DND-41 (cell line): ENCODE measurements around the gene SNAPC1.
A peak's percentile ranks its signal among the peaks of the same experiment; 100 is the strongest.

ENCODE experiments used
- ATAC-seq: fragments of 200-7000 bp; cut with Tn5 transposase; 3 replicates; pipeline ENCODE4 v1.9.1; 2021; ENCODE audit warnings: low read depth; ENCODE audit not compliant: insufficient read depth
- DNase-seq: peaks from one replicate; pipeline ENCODE4 v3.0.0-alpha.2; 2020
- H2AFZ ChIP-seq: 2 replicates; pipeline ENCODE4 v1.6.0; 2012; ENCODE audit warnings: low read depth, low read length
- H3K27ac ChIP-seq: 2 replicates; pipeline ENCODE4 v1.5.1; 2012; ENCODE audit warnings: low read length, inconsistent platforms
- H3K27me3 ChIP-seq: fragments of 200-600 bp; sonication (generic); 2 replicates; pipeline ENCODE4 v1.6.0; 2012; ENCODE audit warnings: low read length, mild to moderate bottlenecking, inconsistent platforms; ENCODE audit not compliant: insufficient read depth, poor library complexity
- H3K36me3 ChIP-seq: 2 replicates; pipeline ENCODE4 v1.5.1; 2012; ENCODE audit warnings: low read length, inconsistent platforms; ENCODE audit not compliant: insufficient read depth
- H3K4me1 ChIP-seq: 2 replicates; pipeline ENCODE4 v1.5.1; 2012; ENCODE audit warnings: mild to moderate bottlenecking, low read length; ENCODE audit not compliant: insufficient read depth
- H3K4me2 ChIP-seq: 2 replicates; pipeline ENCODE4 v1.6.0; 2012; ENCODE audit warnings: mild to moderate bottlenecking, moderate library complexity, low read length, inconsistent platforms; ENCODE audit not compliant: insufficient read depth
- H3K4me3 ChIP-seq, 2 experiments: fragments of 200-600 bp in 1 of 2; shearing (Covaris generic) in 1 of 2; 2 replicates each; pipeline ENCODE4 v1.5.1; 2012 to 2016; ENCODE audit warnings: inconsistent platforms in 2 of 2, low read length in 2 of 2, mild to moderate bottlenecking in 2 of 2, low read depth in 1 of 2, moderate library complexity in 1 of 2
- H3K79me2 ChIP-seq: 2 replicates; pipeline ENCODE4 v1.6.0; 2012; ENCODE audit warnings: low read length, inconsistent platforms; ENCODE audit not compliant: insufficient read depth
- H3K9ac ChIP-seq: 2 replicates; pipeline ENCODE4 v1.6.0; 2012; ENCODE audit warnings: low read depth, mild to moderate bottlenecking, inconsistent platforms, low read length, moderate library complexity
- H3K9me3 ChIP-seq: 2 replicates; pipeline ENCODE4 v1.5.1; 2012; ENCODE audit warnings: low read length, moderate library complexity, mild to moderate bottlenecking, inconsistent platforms; ENCODE audit not compliant: insufficient read depth, severe bottlenecking
- H4K20me1 ChIP-seq: 2 replicates; pipeline ENCODE4 v1.6.0; 2012; ENCODE audit warnings: low read length; ENCODE audit not compliant: insufficient read depth
- EZH2 ChIP-seq: IDR thresholded peaks from 3 replicates; pipeline ENCODE4 v1.6.1; 2012; ENCODE audit warnings: borderline replicate concordance, low read depth, mild to moderate bottlenecking, moderate library complexity, low read length, inconsistent platforms; ENCODE audit not compliant: severe bottlenecking
- TF ChIP-seq, protein P1 (sequence below): IDR thresholded peaks from 2 replicates; pipeline ENCODE4 v1.5.1; 2012; ENCODE audit warnings: borderline replicate concordance, low read length, moderate library complexity, mild to moderate bottlenecking; ENCODE audit not compliant: poor library complexity, severe bottlenecking; ENCODE audit errors: extremely low read depth

SNAPC1 gene

DNA sequence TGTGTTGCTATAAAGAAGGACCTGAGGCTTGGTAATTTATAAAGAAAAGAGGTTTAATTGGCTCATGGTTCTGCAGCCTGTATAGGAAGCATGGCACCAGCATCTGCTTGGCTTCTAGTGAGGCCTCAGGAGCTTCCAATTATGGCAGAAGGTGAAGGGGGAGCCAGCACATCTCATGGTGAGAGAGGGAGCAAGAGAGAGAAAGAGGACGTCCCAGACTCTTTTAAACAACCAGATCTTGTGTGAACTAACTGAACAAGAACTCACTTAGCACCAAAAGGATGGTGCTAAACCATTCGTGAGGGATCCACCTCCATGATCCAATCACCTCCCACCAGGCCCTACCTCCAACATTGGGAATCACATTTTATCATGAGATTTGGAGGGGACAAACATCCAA is 6.1 kb upstream of the SNAPC1 start:
- Histone ChIP-seq H3K4me1 (peaks cover 2% of the 10 kb centered on the region), H3K4me2 (no peak overlapping the region), H3K27me3 (no peaks in the 10 kb centered on the region), H3K36me3 (no peaks in the 10 kb centered on the region), H3K27ac (no peak overlapping the region), H3K9me3 (no peaks in the 10 kb centered on the region), H3K9ac (no peak overlapping the region), H4K20me1 (no peaks in the 10 kb centered on the region), H3K4me3 (no peak overlapping the region), H3K79me2 (no peaks in the 10 kb centered on the region), H2AFZ (no peak overlapping the region)
- no peak for DNase-seq
- TF ChIP-seq, protein P1, sequence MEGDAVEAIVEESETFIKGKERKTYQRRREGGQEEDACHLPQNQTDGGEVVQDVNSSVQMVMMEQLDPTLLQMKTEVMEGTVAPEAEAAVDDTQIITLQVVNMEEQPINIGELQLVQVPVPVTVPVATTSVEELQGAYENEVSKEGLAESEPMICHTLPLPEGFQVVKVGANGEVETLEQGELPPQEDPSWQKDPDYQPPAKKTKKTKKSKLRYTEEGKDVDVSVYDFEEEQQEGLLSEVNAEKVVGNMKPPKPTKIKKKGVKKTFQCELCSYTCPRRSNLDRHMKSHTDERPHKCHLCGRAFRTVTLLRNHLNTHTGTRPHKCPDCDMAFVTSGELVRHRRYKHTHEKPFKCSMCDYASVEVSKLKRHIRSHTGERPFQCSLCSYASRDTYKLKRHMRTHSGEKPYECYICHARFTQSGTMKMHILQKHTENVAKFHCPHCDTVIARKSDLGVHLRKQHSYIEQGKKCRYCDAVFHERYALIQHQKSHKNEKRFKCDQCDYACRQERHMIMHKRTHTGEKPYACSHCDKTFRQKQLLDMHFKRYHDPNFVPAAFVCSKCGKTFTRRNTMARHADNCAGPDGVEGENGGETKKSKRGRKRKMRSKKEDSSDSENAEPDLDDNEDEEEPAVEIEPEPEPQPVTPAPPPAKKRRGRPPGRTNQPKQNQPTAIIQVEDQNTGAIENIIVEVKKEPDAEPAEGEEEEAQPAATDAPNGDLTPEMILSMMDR: no peak
- no peak for TF ChIP-seq EZH2
- ATAC-seq: no peak

GRCh38 chr14:61759878-61760277 is 2.3 kb upstream of the SNAPC1 start:
- no peak overlapping the region for H2AFZ ChIP-seq
- ATAC-seq: no peak
- DNase-seq: no peak
- H3K4me1 ChIP-seq: peaks cover 33% of the 10 kb centered on the region
- no peaks in the 10 kb centered on the region for H3K9me3 ChIP-seq
- H4K20me1 ChIP-seq: no peaks in the 10 kb centered on the region
- no peak overlapping the region for H3K27ac ChIP-seq
- no peak overlapping the region for H3K9ac ChIP-seq
- no peak overlapping the region for H3K4me2 ChIP-seq
- no peaks in the 10 kb centered on the region for H3K27me3 ChIP-seq
- TF ChIP-seq, protein P1: no peak
- TF ChIP-seq EZH2: no peak
- no peak overlapping the region for H3K4me3 ChIP-seq
- no peaks in the 10 kb centered on the region for H3K36me3 ChIP-seq
- H3K79me2 ChIP-seq: peaks cover 25% of the 10 kb centered on the region

DNA sequence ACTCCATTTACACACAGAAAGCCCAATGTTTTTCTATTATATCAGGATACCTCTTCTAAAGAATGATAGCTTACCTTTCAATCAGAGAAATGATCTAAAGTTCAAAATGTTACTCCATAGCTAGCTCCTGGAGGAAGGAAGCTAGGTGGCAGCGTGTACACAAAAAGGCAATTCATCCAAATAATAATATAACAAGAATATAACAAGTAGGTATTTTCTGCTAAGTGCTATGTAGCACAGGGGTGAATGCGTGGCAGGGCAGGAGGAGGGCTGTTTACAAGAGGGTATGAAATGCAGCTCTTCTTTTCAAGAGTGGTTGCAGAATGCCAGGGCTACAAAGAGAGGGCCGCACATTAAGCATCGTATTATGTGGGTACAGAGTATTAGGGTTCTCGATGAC is 663 bp upstream of the SNAPC1 start:
- no peak for TF ChIP-seq EZH2
- TF ChIP-seq, protein P1: peak; percentile 44
- no peaks in the 10 kb centered on the region for H3K9me3 ChIP-seq
- no peaks in the 10 kb centered on the region for H4K20me1 ChIP-seq
- H3K4me1 ChIP-seq: peaks cover 42% of the 10 kb centered on the region
- H3K36me3 ChIP-seq: peaks cover 3% of the 10 kb centered on the region; the same call in 1 of the 2 replicates
- H3K27ac ChIP-seq: peak overlapping the region; percentile 94
- DNase-seq: no peak
- H3K4me3 ChIP-seq: peak overlapping the region; percentile 23 to 91; a peak in 3 of 4 replicates
- H3K79me2 ChIP-seq: peaks cover 38% of the 10 kb centered on the region
- peak overlapping the region; percentile 69 for H3K9ac ChIP-seq
- H2AFZ ChIP-seq: peak overlapping the region; percentile 87
- peak overlapping the region; percentile 86 for H3K4me2 ChIP-seq
- peak; percentile 4; the same call in 2 of the 3 replicates for ATAC-seq
- H3K27me3 ChIP-seq: no peaks in the 10 kb centered on the region
